Measurements from ENCODE around the gene KDM3A. TPM values are rescaled to one million over a fixed set of nuclear protein-coding genes. Genes with fewer than 3 reads are reported as not detected.

Gene KDM3A
- total RNA-seq: 16.0 and 27.8 TPM in 2 replicates

GRCh38 chr2:86440631-86441391 lies at the start of gene KDM3A:
KDM3A (plus strand) TSS chr2:86441371; CDS start chr2:86442048, 677 bp downstream.

Small RNAs within 50 kb of the gene (small RNA-seq; reads per million reads assigned to genes)
- not detected for gene RNU6-640P (ENCODE audit: low replicate concordance)

Other genes starting within 250 kb of the KDM3A start
- 70.7 and 92.1 TPM in 2 replicates for gene IMMT, start 245.9 kb upstream of the KDM3A start, total RNA-seq
- gene MRPL35, start 241.9 kb upstream of the KDM3A start, total RNA-seq: 17.3 and 71.9 TPM in 2 replicates
- gene REEP1, start 103.7 kb upstream of the KDM3A start, total RNA-seq: not detected in 2 replicates
- 52.8 and 69.8 TPM in 2 replicates for gene CHMP3, start 122.1 kb downstream of the KDM3A start, total RNA-seq
- 15.5 and 17.1 TPM in 2 replicates for gene RNF103, start 182.5 kb downstream of the KDM3A start, total RNA-seq

Data from placental pericyte (primary cell).